Sigmoid colon (tissue), 4 donors: Measurements from ENCODE around the gene ARHGAP33.

Experiments
- POLR2A ChIP-seq, 2 donors: fragments of 450-650 bp; IDR thresholded peaks; one replicate each; pipeline ENCODE4 v1.6.1; 2016; ENCODE audit warnings: antibody characterized with exemption in 2 of 2, mild to moderate bottlenecking in 2 of 2, moderate library complexity in 2 of 2
- POLR2AphosphoS5 ChIP-seq, 4 donors: sonication (generic); formaldehyde crosslinking; IDR thresholded peaks; one replicate each; pipeline ENCODE4 v1.6.1; 2017; ENCODE audit warnings: antibody characterized with exemption in 4 of 4
- TF ChIP-seq, protein P1 (sequence below), 4 experiments: fragments of 450-650 bp in 3 of 4; fragments of 200-600 bp in 1 of 4; IDR thresholded peaks; one replicate each; pipeline ENCODE4 v1.5.1; 2016 to 2019; ENCODE audit warnings: antibody characterized with exemption in 4 of 4, mild to moderate bottlenecking in 3 of 4, moderate library complexity in 2 of 4

DNA sequence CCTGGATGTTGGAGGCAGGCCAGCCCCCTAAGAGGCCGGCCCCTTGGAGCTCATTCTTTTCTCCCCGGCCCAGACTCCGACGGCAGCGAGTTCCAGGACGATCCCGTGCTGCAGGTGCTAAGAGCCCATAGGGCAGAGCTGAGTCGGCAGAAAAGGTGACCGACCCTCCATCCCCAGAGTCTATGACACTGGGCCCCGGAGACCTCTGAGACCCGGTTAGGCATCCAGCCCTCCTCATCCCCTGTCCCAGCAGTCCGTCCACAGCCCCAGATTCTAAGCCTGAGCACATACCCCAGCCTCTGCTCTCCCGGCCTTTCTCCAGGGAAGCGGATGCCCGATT is 7.3 kb upstream of the ARHGAP33 start:
- no peak for TF ChIP-seq POLR2AphosphoS5 (IDR thresholded peaks at IDR 0.05)
- TF ChIP-seq, protein P1, sequence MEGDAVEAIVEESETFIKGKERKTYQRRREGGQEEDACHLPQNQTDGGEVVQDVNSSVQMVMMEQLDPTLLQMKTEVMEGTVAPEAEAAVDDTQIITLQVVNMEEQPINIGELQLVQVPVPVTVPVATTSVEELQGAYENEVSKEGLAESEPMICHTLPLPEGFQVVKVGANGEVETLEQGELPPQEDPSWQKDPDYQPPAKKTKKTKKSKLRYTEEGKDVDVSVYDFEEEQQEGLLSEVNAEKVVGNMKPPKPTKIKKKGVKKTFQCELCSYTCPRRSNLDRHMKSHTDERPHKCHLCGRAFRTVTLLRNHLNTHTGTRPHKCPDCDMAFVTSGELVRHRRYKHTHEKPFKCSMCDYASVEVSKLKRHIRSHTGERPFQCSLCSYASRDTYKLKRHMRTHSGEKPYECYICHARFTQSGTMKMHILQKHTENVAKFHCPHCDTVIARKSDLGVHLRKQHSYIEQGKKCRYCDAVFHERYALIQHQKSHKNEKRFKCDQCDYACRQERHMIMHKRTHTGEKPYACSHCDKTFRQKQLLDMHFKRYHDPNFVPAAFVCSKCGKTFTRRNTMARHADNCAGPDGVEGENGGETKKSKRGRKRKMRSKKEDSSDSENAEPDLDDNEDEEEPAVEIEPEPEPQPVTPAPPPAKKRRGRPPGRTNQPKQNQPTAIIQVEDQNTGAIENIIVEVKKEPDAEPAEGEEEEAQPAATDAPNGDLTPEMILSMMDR (IDR thresholded peaks at IDR 0.05): no peak
- TF ChIP-seq POLR2A (IDR thresholded peaks at IDR 0.05): no peak
